AG09319 (cell line): ENCODE data around the gene ALOX12.
A peak's percentile ranks its signal among the peaks of the same experiment; 100 is the strongest.

Source experiments
- DNase-seq: peaks from one replicate; pipeline ENCODE4 v3.0.0-alpha.2; 2010; ENCODE audit warnings: low read depth; ENCODE audit errors: extremely low read depth
- TF ChIP-seq, protein P1 (sequence below): IDR thresholded peaks from 2 replicates; pipeline ENCODE4 v1.5.1; 2011; ENCODE audit warnings: low read depth, mild to moderate bottlenecking, inconsistent platforms, low read length, moderate library complexity

ALOX12 gene

DNA sequence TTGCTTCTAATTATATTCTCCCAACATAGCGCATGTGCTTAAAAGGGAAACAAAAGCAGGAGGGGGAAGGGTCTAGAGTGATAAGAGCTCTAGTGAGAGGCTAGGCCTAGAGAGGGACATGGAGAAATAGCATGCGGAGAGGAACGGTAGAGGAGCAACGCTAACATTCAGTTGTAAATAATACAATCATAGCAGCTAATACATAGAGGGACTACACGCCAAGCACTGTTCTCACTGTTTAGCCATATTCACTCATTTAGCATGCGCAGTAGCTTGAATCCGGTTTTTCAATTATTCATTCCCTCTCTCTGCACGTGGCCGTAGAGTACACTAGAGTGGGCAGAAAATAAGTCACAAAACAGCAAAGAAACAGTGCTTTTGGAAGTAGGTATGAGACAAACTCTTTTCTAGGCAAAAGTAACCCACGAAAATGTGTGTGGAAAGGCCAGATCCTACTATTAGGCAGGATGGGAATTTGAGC lies 1.7 kb upstream of the ALOX12 start:
- no peak for DNase-seq
- TF ChIP-seq, protein P1, sequence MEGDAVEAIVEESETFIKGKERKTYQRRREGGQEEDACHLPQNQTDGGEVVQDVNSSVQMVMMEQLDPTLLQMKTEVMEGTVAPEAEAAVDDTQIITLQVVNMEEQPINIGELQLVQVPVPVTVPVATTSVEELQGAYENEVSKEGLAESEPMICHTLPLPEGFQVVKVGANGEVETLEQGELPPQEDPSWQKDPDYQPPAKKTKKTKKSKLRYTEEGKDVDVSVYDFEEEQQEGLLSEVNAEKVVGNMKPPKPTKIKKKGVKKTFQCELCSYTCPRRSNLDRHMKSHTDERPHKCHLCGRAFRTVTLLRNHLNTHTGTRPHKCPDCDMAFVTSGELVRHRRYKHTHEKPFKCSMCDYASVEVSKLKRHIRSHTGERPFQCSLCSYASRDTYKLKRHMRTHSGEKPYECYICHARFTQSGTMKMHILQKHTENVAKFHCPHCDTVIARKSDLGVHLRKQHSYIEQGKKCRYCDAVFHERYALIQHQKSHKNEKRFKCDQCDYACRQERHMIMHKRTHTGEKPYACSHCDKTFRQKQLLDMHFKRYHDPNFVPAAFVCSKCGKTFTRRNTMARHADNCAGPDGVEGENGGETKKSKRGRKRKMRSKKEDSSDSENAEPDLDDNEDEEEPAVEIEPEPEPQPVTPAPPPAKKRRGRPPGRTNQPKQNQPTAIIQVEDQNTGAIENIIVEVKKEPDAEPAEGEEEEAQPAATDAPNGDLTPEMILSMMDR: no peak

DNA sequence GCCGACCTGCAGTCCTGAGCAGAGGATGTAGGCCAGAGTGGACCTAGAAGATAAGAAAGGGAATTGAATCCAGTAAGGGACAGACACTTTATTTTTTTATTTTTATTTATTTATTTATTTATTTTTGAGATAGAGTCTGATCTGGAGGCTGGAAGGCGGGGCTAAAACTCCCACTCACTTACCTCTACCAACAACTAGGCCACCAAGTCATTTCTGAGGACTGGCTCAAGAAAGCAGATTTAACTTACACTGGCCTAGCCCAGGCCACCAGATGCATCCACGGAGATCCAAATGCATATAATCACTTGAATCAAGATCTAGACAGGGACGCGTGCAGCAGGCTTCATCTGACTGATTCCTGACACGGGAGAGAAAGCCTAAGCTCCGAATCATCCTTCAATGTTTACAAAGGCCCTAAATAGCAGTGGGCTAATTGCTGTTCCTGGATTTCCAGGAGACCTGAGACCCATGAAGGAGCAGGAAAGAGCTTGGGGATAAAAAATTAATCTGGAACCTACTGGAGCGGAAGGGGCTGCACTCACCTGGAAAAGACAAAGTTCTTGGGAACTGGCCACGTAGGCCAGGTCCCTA lies 1.1 kb upstream of the ALOX12 start:
- TF ChIP-seq, protein P1: no peak
- no peak for DNase-seq

DNA sequence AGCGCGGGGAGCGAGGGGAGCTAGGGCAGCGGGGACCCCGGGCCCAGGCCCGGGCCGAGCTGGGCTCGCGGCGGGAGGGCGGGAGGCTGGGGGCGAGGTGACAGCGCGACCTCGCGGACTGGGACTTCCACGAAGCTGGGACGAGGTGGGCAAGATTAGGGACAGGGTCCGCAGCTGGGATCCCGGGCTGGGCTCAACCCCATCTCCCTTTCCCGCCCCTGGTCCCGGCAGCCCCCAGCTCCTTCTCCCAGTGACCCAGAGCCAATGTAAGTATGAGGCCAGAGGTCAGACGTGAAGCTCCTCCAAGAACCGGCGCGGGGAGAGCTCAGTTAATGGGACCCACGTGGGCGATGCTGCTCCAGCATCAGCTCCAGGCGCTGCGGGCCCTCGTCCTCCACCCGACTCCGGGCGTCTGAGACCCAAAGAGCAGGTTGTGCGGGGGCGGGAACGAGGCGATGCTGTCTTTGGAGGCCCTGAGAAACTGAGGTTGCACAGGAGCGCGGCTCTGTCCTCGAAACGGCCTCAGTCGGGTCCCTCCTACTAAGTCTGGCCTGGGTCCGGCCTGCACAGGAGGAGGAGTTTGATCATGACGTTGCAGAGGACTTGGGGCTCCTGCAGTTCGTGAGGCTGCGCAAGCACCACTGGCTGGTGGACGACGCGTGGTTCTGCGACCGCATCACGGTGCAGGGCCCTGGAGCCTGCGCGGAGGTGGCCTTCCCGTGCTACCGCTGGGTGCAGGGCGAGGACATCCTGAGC lies 585 bp downstream of the ALOX12 start:
- TF ChIP-seq, protein P1: no peak
- DNase-seq: no peak

DNA sequence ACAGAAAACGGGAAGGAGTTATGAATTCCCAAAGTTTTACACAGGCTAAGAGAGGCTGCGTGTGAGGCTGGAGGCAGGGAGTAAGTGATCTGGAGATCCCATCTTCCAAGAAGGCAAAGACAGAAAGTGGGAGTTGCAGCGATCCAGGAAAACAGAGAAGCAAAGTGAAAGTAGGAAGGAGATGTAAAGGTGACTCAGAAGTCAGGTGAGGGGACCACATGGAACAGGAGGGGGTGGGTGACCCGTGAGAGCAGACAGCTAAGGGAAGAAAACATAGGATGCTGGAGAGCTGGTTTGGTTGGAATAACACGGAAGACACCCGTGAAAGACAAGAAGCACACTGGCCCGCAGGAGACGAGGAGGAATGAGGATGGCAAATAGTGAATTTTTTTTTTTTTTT lies 1.3 kb downstream of the ALOX12 start:
- TF ChIP-seq, protein P1: no peak

DNA sequence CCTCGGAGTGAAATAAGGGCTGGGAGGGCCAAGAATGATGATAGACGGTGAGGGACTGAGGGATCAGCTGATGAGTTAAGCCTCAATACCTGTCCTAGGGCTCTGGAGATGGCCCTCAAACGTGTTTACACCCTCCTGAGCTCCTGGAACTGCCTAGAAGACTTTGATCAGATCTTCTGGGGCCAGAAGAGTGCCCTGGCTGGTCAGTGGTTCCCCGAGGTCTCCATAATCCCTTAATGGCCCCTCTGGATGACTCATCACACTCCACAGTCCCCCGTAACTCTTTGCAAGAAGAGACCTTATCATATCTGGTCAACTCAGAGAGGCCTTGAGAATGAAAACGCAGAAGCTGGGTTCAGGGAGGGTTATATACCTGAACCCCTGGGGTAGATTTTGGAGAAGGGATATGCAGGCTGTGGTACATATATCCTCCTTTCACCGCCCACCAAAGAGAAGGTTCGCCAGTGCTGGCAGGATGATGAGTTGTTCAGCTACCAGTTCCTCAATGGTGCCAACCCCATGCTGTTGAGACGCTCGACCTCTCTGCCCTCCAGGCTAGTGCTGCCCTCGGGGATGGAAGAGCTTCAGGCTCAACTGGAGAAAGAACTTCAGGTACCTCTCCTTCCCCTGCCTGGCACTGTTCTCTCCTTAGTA lies 3.1 kb downstream of the ALOX12 start:
- DNase-seq: no peak
- TF ChIP-seq, protein P1: no peak

More for the DNA sequence above, 1.3 kb downstream of the ALOX12 start:
- no peak for DNase-seq

DNA sequence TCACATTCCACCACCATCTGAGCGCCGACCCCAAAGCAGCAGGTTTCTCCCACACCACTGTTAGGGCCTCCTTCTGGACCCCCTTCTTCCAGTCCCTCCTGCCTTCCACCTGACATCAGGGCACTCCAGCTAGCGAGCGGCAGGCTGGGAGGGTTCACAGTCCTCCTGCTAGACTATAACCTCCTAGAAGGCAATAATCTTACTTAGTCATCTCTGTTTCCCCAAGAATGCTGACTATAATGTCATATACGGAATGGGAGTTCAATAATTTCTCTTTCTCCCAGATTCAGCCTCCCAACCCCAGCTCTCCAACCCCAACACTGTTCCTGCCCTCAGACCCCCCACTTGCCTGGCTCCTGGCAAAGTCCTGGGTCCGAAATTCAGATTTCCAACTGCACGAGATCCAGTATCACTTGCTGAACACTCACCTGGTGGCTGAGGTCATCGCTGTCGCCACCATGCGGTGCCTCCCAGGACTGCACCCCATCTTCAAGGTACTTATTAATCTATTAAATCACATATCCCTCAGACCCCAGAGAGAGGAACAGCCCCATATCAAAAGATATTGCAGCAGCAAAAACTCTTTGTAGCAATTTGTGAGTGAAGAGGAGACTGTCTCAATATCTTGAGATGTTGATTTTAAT lies 5.6 kb downstream of the ALOX12 start:
- TF ChIP-seq, protein P1: peak; percentile 56
- DNase-seq: no peak
